GM12878 (cell line): Measurements from ENCODE around the gene ACCS. TPM values are rescaled to one million over a fixed set of nuclear protein-coding genes. Genes with fewer than 3 reads are reported as not detected.

Experiments
- ATAC-seq: fragments of 200-7000 bp; cut with Tn5 transposase; 3 replicates; pipeline ENCODE4 v1.9.1; 2020; ENCODE audit warnings: mild to moderate bottlenecking, moderate library complexity
- BruUV-seq: library from RNA; stranded (reverse); fragments of 400-500 nt; replicated peaks from 2 replicates; lab custom pipeline; 2021; lab: Mats Ljungman, UMichigan
- CTCF ChIA-PET: fragments of 300-600 bp; sonication (Branson Sonifier 250); formaldehyde crosslinking; extraction: SDS; loops from one replicate; lab custom pipeline; 2021; ENCODE audit warnings: inconsistent platforms; lab: Yijun Ruan, JAX
- POLR2A ChIA-PET: fragments of 350-600 bp; formaldehyde crosslinking; extraction: SDS; loops from one replicate; lab custom pipeline; 2021; ENCODE audit warnings: inconsistent platforms; lab: Charles Lee
- RAD21 ChIA-PET: fragments of 300-600 bp; sonication (Branson Sonifier 250); formaldehyde crosslinking; loops from one replicate; lab custom pipeline; 2023; ENCODE audit warnings: antibody characterized with exemption; ENCODE audit not compliant: unreplicated experiment; lab: Charles Lee
- SMC1A ChIA-PET: fragments of 300-600 bp; sonication (Branson Sonifier 250); formaldehyde crosslinking; loops from one replicate; lab custom pipeline; 2023; ENCODE audit not compliant: unreplicated experiment, uncharacterized antibody; lab: Charles Lee
- DNase-seq: peaks from one replicate; pipeline ENCODE4 v3.0.0-alpha.2; 2011; ENCODE audit warnings: low read depth, low spot score
- FAIRE-seq: peaks from 3 replicates; lab custom pipeline; 2011; peaks lifted over from hg19 to GRCh38; lab: Jason Lieb, UNC
- H2AFZ ChIP-seq: 2 replicates; pipeline ENCODE4 v1.6.0; 2011; ENCODE audit warnings: low read depth, low read length, control low read depth; ENCODE audit not compliant: control insufficient read depth
- H3K27ac ChIP-seq: 2 replicates; pipeline ENCODE4 v1.5.1; 2011; ENCODE audit warnings: control low read depth; ENCODE audit not compliant: control insufficient read depth, insufficient read depth
- H3K27me3 ChIP-seq, 2 experiments: replicated peaks in 1 of 2; 2 replicates each; pipeline versions ENCODE4 v1.6.0 to v1.6.1; 2011; ENCODE audit warnings: low read length in 1 of 2; ENCODE audit not compliant: control insufficient read depth in 2 of 2, insufficient read depth in 2 of 2
- H3K36me3 ChIP-seq, 2 experiments: 2 replicates each; pipeline ENCODE4 v1.5.1; 2011; ENCODE audit warnings: low read length in 1 of 2; ENCODE audit not compliant: control insufficient read depth in 2 of 2, insufficient read depth in 2 of 2
- H3K4me1 ChIP-seq: 2 replicates; pipeline ENCODE4 v1.6.1; 2011; ENCODE audit warnings: mild to moderate bottlenecking, low read length, moderate library complexity, mixed read lengths; ENCODE audit not compliant: control insufficient read depth, insufficient read depth
- H3K4me2 ChIP-seq: 2 replicates; pipeline ENCODE4 v1.6.0; 2011; ENCODE audit warnings: control low read depth; ENCODE audit not compliant: control insufficient read depth, insufficient read depth
- H3K4me3 ChIP-seq: fragments of 200-600 bp; sonication (generic); 2 replicates; pipeline ENCODE4 v1.5.1; 2016
- H3K79me2 ChIP-seq: 2 replicates; pipeline ENCODE4 v1.6.0; 2011; ENCODE audit warnings: low read length; ENCODE audit not compliant: control insufficient read depth, insufficient read depth
- H3K9ac ChIP-seq: 2 replicates; pipeline ENCODE4 v1.8.0; 2011; ENCODE audit warnings: low read length, control low read depth, mixed read lengths; ENCODE audit not compliant: control insufficient read depth, insufficient read depth
- H3K9me3 ChIP-seq: replicated peaks from 3 replicates; pipeline ENCODE4 v1.5.1; 2011; ENCODE audit warnings: mild to moderate bottlenecking, low read length; ENCODE audit not compliant: control insufficient read depth, insufficient read depth
- H4K20me1 ChIP-seq: 2 replicates; pipeline ENCODE4 v1.6.0; 2011; ENCODE audit not compliant: control insufficient read depth, insufficient read depth
- CEBPB ChIP-seq, 2 experiments: fragments of 150-350 bp in 1 of 2; IDR thresholded peaks; 2 replicates each; pipeline ENCODE4 v1.6.1; 2012 to 2014; ENCODE audit warnings: low read depth in 2 of 2, low read length in 2 of 2, borderline replicate concordance in 1 of 2, inconsistent platforms in 1 of 2
- MEF2A ChIP-seq: IDR thresholded peaks from 2 replicates; pipeline ENCODE4 v1.6.1; 2011; ENCODE audit warnings: low read depth, mild to moderate bottlenecking, low read length, moderate library complexity; ENCODE audit not compliant: insufficient read depth
- NKRF ChIP-seq: fragments of 450-650 bp; conservative IDR thresholded peaks from 2 replicates; pipeline ENCODE4 v1.6.1; 2017; ENCODE audit warnings: mild to moderate bottlenecking, moderate library complexity
- POLR2AphosphoS2 ChIP-seq: IDR thresholded peaks from 2 replicates; pipeline ENCODE4 v1.6.1; 2011; ENCODE audit warnings: low read depth, mild to moderate bottlenecking, low read length, improper control_type of control experiment, moderate library complexity
- SIX5 ChIP-seq: IDR thresholded peaks from 2 replicates; pipeline ENCODE4 v1.6.1; 2011; ENCODE audit warnings: mild to moderate bottlenecking, low read depth, low read length, moderate library complexity; ENCODE audit not compliant: severe bottlenecking
- SRF ChIP-seq, 2 experiments: IDR thresholded peaks; 2 replicates each; pipeline ENCODE4 v1.6.1; 2011; ENCODE audit warnings: low read depth in 2 of 2, low read length in 2 of 2, mild to moderate bottlenecking in 1 of 2, moderate library complexity in 1 of 2
- SUPT20H ChIP-seq: IDR thresholded peaks from 2 replicates; pipeline ENCODE4 v1.6.1; 2011; ENCODE audit warnings: low read depth, mild to moderate bottlenecking, low read length, moderate library complexity, borderline replicate concordance; ENCODE audit not compliant: control insufficient read depth
- YY1 ChIP-seq: IDR thresholded peaks from 2 replicates; pipeline ENCODE4 v1.6.1; 2011; ENCODE audit warnings: low read depth, mild to moderate bottlenecking, low read length
- ZBED1 ChIP-seq: IDR thresholded peaks from 2 replicates; pipeline ENCODE4 v1.6.1; 2016; ENCODE audit warnings: borderline replicate concordance
- ZNF207 ChIP-seq: fragments of 450-650 bp; IDR thresholded peaks from 2 replicates; pipeline ENCODE4 v1.6.1; 2014; ENCODE audit warnings: antibody characterized with exemption, mild to moderate bottlenecking, borderline replicate concordance
- WGBS: methylation state at CpG from one replicate; pipeline ENCODE4 v1.1.6; 2016; ENCODE audit warnings: low lambda C conversion rate; ENCODE audit not compliant: insufficient replicate concordance, insufficient coverage; ENCODE audit errors: missing lambda C conversion rate; 5-methylcytosine and 5-hydroxymethylcytosine counted together
- in situ Hi-C: fragments of 300-500 bp; cut with MboI; formaldehyde crosslinking; loops from 9 replicates; pipeline ENCODE4 v1.14.3; 2018; ENCODE audit warnings: mixed read lengths
- intact Hi-C: fragments of 100-400 bp; cut with micrococcal nuclease; formaldehyde crosslinking; loops from one replicate; pipeline ENCODE4 v1.14.2; 2022; ENCODE audit not compliant: unreplicated experiment
- polyA plus RNA-seq, 11 experiments: library from polyadenylated mRNA; depleted of rRNA in 4 of 11; unstranded in 6 of 11; stranded (reverse) in 5 of 11; fragments of >200 nt; fragmentation: Nextera tagmentation in 4 of 11; fragmentation: Illumina TruSeq in 1 of 11; extraction: Ambion mirVana in 4 of 11; extraction: Trizol in 1 of 11; gene quantifications; 1 replicate in 1 of 11; 2 replicates in 10 of 11; pipeline versions ENCODE4 v1.2.1 to v1.2.3, GENCODE V29; 2011 to 2016; ENCODE audit warnings: inconsistent platforms in 2 of 11, missing spikeins in 2 of 11, low read depth in 1 of 11
- total RNA-seq, 4 experiments: library from RNA; depleted of rRNA in 3 of 4; stranded (reverse); fragments of >200 nt in 3 of 4; fragmentation: Illumina TruSeq in 1 of 4; extraction: Trizol in 1 of 4; gene quantifications; 2 replicates each; pipeline versions ENCODE4 v1.2.1 to v1.2.3, GENCODE V29; 2013 to 2021
- TF ChIP-seq, protein P1 (sequence below): IDR thresholded peaks from 2 replicates; pipeline ENCODE4 v1.6.1; 2011; ENCODE audit warnings: mild to moderate bottlenecking, low read depth, low read length, moderate library complexity; ENCODE audit not compliant: insufficient replicate concordance

Gene ACCS
- total and polyA plus RNA-seq, 10 of the 15 experiments (the other 5 are each of a cell fraction or from before 2014, with no cell fraction given): 4.8 to 35.9 (median 17.0) TPM

GRCh38 chr11:44037658-44037998 is 28.4 kb upstream of the ACCS start:
- Histone ChIP-seq H3K9me3 (no peaks in the 10 kb centered on the region; the same call in 2 of the 3 replicates), H3K4me2 (no peak overlapping the region), H3K9ac (no peak overlapping the region), H3K79me2 (no peaks in the 10 kb centered on the region), H3K27ac (no peak overlapping the region), H3K4me1 (no peaks in the 10 kb centered on the region), H2AFZ (no peak overlapping the region), H3K4me3 (no peak overlapping the region), H4K20me1 (no peaks in the 10 kb centered on the region), H3K36me3 (no peaks in the 10 kb centered on the region), H3K27me3 (no peaks in the 10 kb centered on the region; a peak in 1 of 4 replicates)
- SMC1A ChIA-PET: no interaction called here
- CTCF ChIA-PET: interaction anchor here (1.0 to 6.6 kb wide), 4 partner anchors 21 to 149 kb away, joined by 3 to 28 read pairs (median 4); no protein-coding TSS in a partner anchor
- DNase-seq: no peak
- POLR2A ChIA-PET: no interaction called here
- BruUV-seq: no TSS peak
- in situ Hi-C loops (no loop called here), intact Hi-C loops (loop anchor here (1.0 kb wide), 1 partner anchor 147 kb away; no protein-coding TSS in a partner anchor)
- FAIRE-seq: no peak
- 44% methylated on average over 2 of the region's 2 CpGs for WGBS
- peak; percentile 18; the same call in 1 of the 3 replicates for ATAC-seq
- TF ChIP-seq MEF2A (no peak), NKRF (no peak), POLR2AphosphoS2 (no peak), ZBED1 (no peak), SIX5 (no peak), SRF (IDR thresholded peaks at IDR 0.05; ENCODE audit: low read depth in 2 of 2, low read length in 2 of 2) (no peak), CEBPB (IDR thresholded peaks at IDR 0.05; ENCODE audit: borderline replicate concordance in 1 of 2, low read depth in 2 of 2, low read length in 2 of 2) (no peak), YY1 (no peak), ZNF207 (no peak), SUPT20H (no peak)
- TF ChIP-seq, protein P1, sequence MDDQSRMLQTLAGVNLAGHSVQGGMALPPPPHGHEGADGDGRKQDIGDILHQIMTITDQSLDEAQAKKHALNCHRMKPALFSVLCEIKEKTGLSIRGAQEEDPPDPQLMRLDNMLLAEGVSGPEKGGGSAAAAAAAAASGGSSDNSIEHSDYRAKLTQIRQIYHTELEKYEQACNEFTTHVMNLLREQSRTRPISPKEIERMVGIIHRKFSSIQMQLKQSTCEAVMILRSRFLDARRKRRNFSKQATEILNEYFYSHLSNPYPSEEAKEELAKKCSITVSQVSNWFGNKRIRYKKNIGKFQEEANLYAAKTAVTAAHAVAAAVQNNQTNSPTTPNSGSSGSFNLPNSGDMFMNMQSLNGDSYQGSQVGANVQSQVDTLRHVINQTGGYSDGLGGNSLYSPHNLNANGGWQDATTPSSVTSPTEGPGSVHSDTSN: no peak
- RAD21 ChIA-PET: no interaction called here
